K562 (cell line): Measurements from ENCODE around the gene CTSH. TPM values are rescaled to one million over a fixed set of nuclear protein-coding genes. Genes with fewer than 3 reads are reported as not detected.

Experiments
- ATAC-seq: fragments of 200-7000 bp; cut with Tn5 transposase; 3 replicates; pipeline ENCODE4 v1.9.1; 2020; ENCODE audit warnings: moderate library complexity
- BruUV-seq: library from RNA; stranded (reverse); fragments of 400-500 nt; replicated peaks from 2 replicates; lab custom pipeline; 2021; lab: Mats Ljungman, UMichigan
- CTCF ChIA-PET: fragments of 300-600 bp; formaldehyde crosslinking; extraction: SDS; loops from one replicate; lab custom pipeline; 2021; ENCODE audit warnings: low intra/inter-chr PET ratio; lab: Yijun Ruan, JAX
- POLR2A ChIA-PET: fragments of 300-600, 350-650 bp; sonication (Branson Sonifier 250); formaldehyde crosslinking; extraction: SDS; loops from one replicate; lab custom pipeline; 2021; ENCODE audit warnings: antibody characterized with exemption, inconsistent platforms; lab: Yijun Ruan, JAX
- DNase-seq, 4 experiments: peaks; one replicate each; pipeline versions ENCODE4 v3.0.0 to v3.0.0-alpha.2; 2011 to 2018; ENCODE audit warnings: low spot score in 3 of 4, mixed read lengths in 3 of 4; ENCODE audit errors: extremely low read depth in 1 of 4
- FAIRE-seq: peaks from 2 replicates; lab custom pipeline; 2011; peaks lifted over from hg19 to GRCh38; lab: Jason Lieb, UNC
- H2AFZ ChIP-seq: 2 replicates; pipeline ENCODE4 v1.6.0; 2011; ENCODE audit warnings: low read depth, low read length, control low read depth, inconsistent platforms
- H3K27ac ChIP-seq: fragments of 200-600 bp; 3 replicates; pipeline ENCODE4 v1.8.0; 2011; ENCODE audit warnings: low read depth, mild to moderate bottlenecking, control low read depth, inconsistent platforms, low read length, moderate library complexity, mixed read lengths; ENCODE audit errors: extremely low read depth
- H3K27me3 ChIP-seq, 2 experiments: fragments of 300-600 bp in 1 of 2; 2 replicates in 1 of 2; 3 replicates in 1 of 2; pipeline versions ENCODE4 v1.6.0 to v1.8.0; 2011; ENCODE audit warnings: inconsistent platforms in 2 of 2, low read length in 2 of 2, mild to moderate bottlenecking in 1 of 2, mixed read lengths in 1 of 2, moderate library complexity in 1 of 2; ENCODE audit not compliant: control insufficient read depth in 2 of 2, insufficient read depth in 2 of 2
- H3K36me3 ChIP-seq: fragments of 300-600 bp; 3 replicates; pipeline ENCODE4 v1.8.0; 2011; ENCODE audit warnings: mild to moderate bottlenecking, low read length, inconsistent platforms; ENCODE audit not compliant: control insufficient read depth, insufficient read depth
- H3K4me1 ChIP-seq, 2 experiments: fragments of 200-600 bp in 1 of 2; replicated peaks in 1 of 2; 2 replicates in 1 of 2; 3 replicates in 1 of 2; pipeline versions ENCODE4 v1.5.1 to v1.8.0; 2011; ENCODE audit warnings: inconsistent platforms in 2 of 2, low read length in 2 of 2, mild to moderate bottlenecking in 1 of 2, mixed read lengths in 1 of 2, moderate library complexity in 1 of 2; ENCODE audit not compliant: control insufficient read depth in 2 of 2, insufficient read depth in 2 of 2
- H3K4me2 ChIP-seq: 2 replicates; pipeline ENCODE4 v1.6.1; 2011; ENCODE audit warnings: low read length, control low read depth, inconsistent platforms, mixed read lengths; ENCODE audit not compliant: insufficient read depth
- H3K4me3 ChIP-seq: fragments of 200-600 bp; sonication (generic), shearing (Covaris generic); 2 replicates; pipeline ENCODE4 v1.5.1; 2016; ENCODE audit warnings: control low read depth, inconsistent platforms
- H3K79me2 ChIP-seq: fragments of 200-600 bp; 3 replicates; pipeline ENCODE4 v1.8.0; 2011; ENCODE audit warnings: low read length, inconsistent platforms; ENCODE audit not compliant: control insufficient read depth, insufficient read depth
- H3K9ac ChIP-seq, 2 experiments: 2 replicates each; pipeline versions ENCODE4 v1.6.0 to v1.6.1; 2011; ENCODE audit warnings: low read depth in 2 of 2, low read length in 2 of 2, control low read depth in 1 of 2, inconsistent platforms in 1 of 2, mild to moderate bottlenecking in 1 of 2, mixed read lengths in 1 of 2; ENCODE audit not compliant: insufficient read depth in 1 of 2
- H3K9me1 ChIP-seq: one replicate; pipeline ENCODE4 v1.6.0; 2011; ENCODE audit warnings: inconsistent platforms, mild to moderate bottlenecking, low read length, moderate library complexity; ENCODE audit not compliant: control insufficient read depth, insufficient read depth
- H3K9me3 ChIP-seq: replicated peaks from 2 replicates; pipeline ENCODE4 v1.5.1; 2011; ENCODE audit warnings: low read depth, low read length, inconsistent platforms; ENCODE audit not compliant: control insufficient read depth, insufficient read depth
- H4K20me1 ChIP-seq: replicated peaks from 2 replicates; pipeline ENCODE4 v1.6.1; 2011; ENCODE audit warnings: low read length, inconsistent platforms, mixed read lengths; ENCODE audit not compliant: control insufficient read depth, insufficient read depth
- HNRNPH1 ChIP-seq: fragments of 200-400 bp; formaldehyde crosslinking; optimal IDR thresholded peaks from 2 replicates; pipeline ENCODE3; 2017; ENCODE audit warnings: low read depth, mild to moderate bottlenecking, low read length, moderate library complexity
- HNRNPUL1 ChIP-seq: fragments of 200-400 bp; formaldehyde crosslinking; IDR thresholded peaks from 2 replicates; pipeline ENCODE4 v1.6.1; 2017; ENCODE audit warnings: low read length
- KAT8 ChIP-seq: fragments of 450-650 bp; IDR thresholded peaks from 2 replicates; pipeline ENCODE4 v1.6.1; 2016; ENCODE audit warnings: low read depth, mild to moderate bottlenecking
- NFATC3 ChIP-seq: fragments of 450-650 bp; IDR thresholded peaks from 2 replicates; pipeline ENCODE4 v1.6.1; 2017; ENCODE audit warnings: mild to moderate bottlenecking
- PATZ1 ChIP-seq: fragments of 250-450 bp; sonication (Bioruptor Pico); IDR thresholded peaks from 2 replicates; pipeline ENCODE4 v1.5.0; 2020; ENCODE audit warnings: mild to moderate bottlenecking, borderline replicate concordance
- POLR2H ChIP-seq: IDR thresholded peaks from 2 replicates; pipeline ENCODE4 v1.6.1; 2016; ENCODE audit warnings: missing genetic modification characterization, low read depth, mild to moderate bottlenecking, control low read depth, missing compliant biosample characterization, moderate library complexity
- SRSF3 ChIP-seq: fragments of 200-400 bp; formaldehyde crosslinking; IDR thresholded peaks from 2 replicates; pipeline ENCODE4 v1.6.1; 2016; ENCODE audit warnings: mild to moderate bottlenecking, low read length, moderate library complexity; ENCODE audit not compliant: insufficient read depth
- TCF7 ChIP-seq: sonication (generic); IDR thresholded peaks from 2 replicates; pipeline ENCODE4 v1.6.1; 2016; ENCODE audit warnings: antibody characterized with exemption, borderline replicate concordance
- TFE3 ChIP-seq: fragments of 450-650 bp; formaldehyde crosslinking; IDR thresholded peaks from 2 replicates; pipeline ENCODE4 v1.4.0; 2020; ENCODE audit warnings: mild to moderate bottlenecking, mixed read lengths
- ZBTB5 ChIP-seq: fragments of 450-650 bp; IDR thresholded peaks from 2 replicates; pipeline ENCODE4 v1.6.1; 2017; ENCODE audit warnings: antibody characterized with exemption
- ZNF23 ChIP-seq: fragments of 250-450 bp; sonication (Bioruptor Pico); IDR thresholded peaks from 2 replicates; pipeline ENCODE4 v1.4.0; 2020; ENCODE audit warnings: mild to moderate bottlenecking
- ZNF639 ChIP-seq, 2 experiments: fragments of 200-800 bp in 1 of 2; sonication (Bioruptor generic) in 1 of 2; sonication (generic) in 1 of 2; formaldehyde crosslinking in 1 of 2; IDR thresholded peaks in 1 of 2; conservative IDR thresholded peaks in 1 of 2; 2 replicates each; pipeline versions ENCODE4 v1.5.0 to v1.6.1; 2016 to 2020; ENCODE audit warnings: missing compliant biosample characterization in 1 of 2, missing genetic modification characterization in 1 of 2, missing genetic modification reagents in 1 of 2
- WGBS: fragments of 100-300 bp; shearing (Covaris generic); methylation state at CpG from one replicate; pipeline ENCODE4 v1.1.6; 2016; ENCODE audit warnings: low coverage, mixed read lengths; ENCODE audit not compliant: insufficient coverage; ENCODE audit errors: missing lambda C conversion rate; 5-methylcytosine and 5-hydroxymethylcytosine counted together
- in situ Hi-C: fragments of 300-500 bp; cut with MboI; formaldehyde crosslinking; loops from 4 replicates; pipeline ENCODE4 v1.15.0; 2018; ENCODE audit warnings: inconsistent platforms, mixed read lengths
- intact Hi-C: fragments of 100-400 bp; cut with micrococcal nuclease; formaldehyde crosslinking; loops from 2 replicates; pipeline ENCODE4 v1.14.2; 2022
- polyA plus RNA-seq, 8 experiments: library from polyadenylated mRNA; depleted of rRNA in 4 of 8; stranded (reverse) in 5 of 8; unstranded in 3 of 8; fragments of >200 nt; fragmentation: Nextera tagmentation in 2 of 8; fragmentation: Illumina TruSeq in 1 of 8; extraction: Ambion mirVana in 2 of 8; extraction: Trizol in 1 of 8; gene quantifications; 2 replicates each; pipeline versions ENCODE4 v1.2.1 to v1.2.3, GENCODE V29; 2011 to 2014; ENCODE audit warnings: inconsistent platforms in 1 of 8, missing spikeins in 1 of 8
- total RNA-seq, 7 experiments: library from RNA; depleted of rRNA in 6 of 7; stranded (reverse); fragments of >200 nt in 6 of 7; fragmentation: Illumina TruSeq in 2 of 7; extraction: Trizol in 2 of 7; gene quantifications; 2 replicates each; pipeline versions ENCODE4 v1.2.1 to v1.2.3, GENCODE V29; 2011 to 2021; ENCODE audit warnings: low replicate concordance in 1 of 7

Gene CTSH
- total and polyA plus RNA-seq, 9 of the 15 experiments (the other 6 are each of a cell fraction or from before 2014, with no cell fraction given) = 15.0 to 462 (median 173) TPM

GRCh38 chr15:78993931-78994530, 49.2 kb upstream of the CTSH start:
- no peak; the same call in 2 of the 3 replicates for ATAC-seq
- H3K9ac ChIP-seq = no peak overlapping the region
- no peak for DNase-seq
- H3K36me3 ChIP-seq = no peaks in the 10 kb centered on the region
- no peak overlapping the region for H3K4me3 ChIP-seq
- no peaks in the 10 kb centered on the region for H3K9me3 ChIP-seq
- H3K79me2 ChIP-seq = no peaks in the 10 kb centered on the region
- H3K27me3 ChIP-seq = peaks cover 21 to 58% of the 10 kb centered on the region in 2 experiments; a peak in 4 of 5 replicates
- CTCF ChIA-PET = no interaction called here
- no peak for FAIRE-seq
- intact Hi-C loops (no loop called here), in situ Hi-C loops (no loop called here)
- H3K4me1 ChIP-seq = peaks cover 0 to 3% of the 10 kb centered on the region in 2 experiments; a peak in 1 of 5 replicates
- POLR2A ChIA-PET = interaction anchor here (0.6 to 0.7 kb wide), 3 partner anchors 28 to 193 kb away, joined by 3 to 4 read pairs (median 3); no protein-coding TSS in a partner anchor
- no peak overlapping the region for H3K27ac ChIP-seq
- H4K20me1 ChIP-seq = peaks cover 3% of the 10 kb centered on the region; the same call in 1 of the 2 replicates
- peaks cover 2% of the 10 kb centered on the region for H3K9me1 ChIP-seq
- BruUV-seq = no TSS peak
- 33% methylated on average over 9 of the region's 10 CpGs for WGBS
- no peak overlapping the region for H2AFZ ChIP-seq
- H3K4me2 ChIP-seq = no peak overlapping the region
- TF ChIP-seq SRSF3 (no peak), TCF7 (no peak), ZBTB5 (no peak), ZNF23 (CRISPR knock-in tag) (no peak), HNRNPH1 (no peak), HNRNPUL1 (no peak), TFE3 (CRISPR knock-in tag) (no peak), POLR2H (tag) (no peak), KAT8 (no peak), NFATC3 (no peak), ZNF639 (CRISPR knock-in tag; conservative IDR thresholded peaks at IDR 0.05 in 1 of 2, IDR thresholded peaks at IDR 0.05 in 1 of 2) (no peak), PATZ1 (CRISPR knock-in tag) (no peak)
